Breast epithelium (tissue), 3 donors: ENCODE results near the gene UCP2.

ENCODE experiments used
- CTCF ChIP-seq, 3 donors: fragments of 450-650 bp; IDR thresholded peaks; one replicate each; pipeline ENCODE4 v1.5.1; 2016 to 2017; ENCODE audit warnings: antibody characterized with exemption in 3 of 3, mild to moderate bottlenecking in 3 of 3, moderate library complexity in 3 of 3
- POLR2A ChIP-seq: fragments of 450-650 bp; IDR thresholded peaks from one replicate; pipeline ENCODE4 v1.6.1; 2016; ENCODE audit warnings: antibody characterized with exemption, mild to moderate bottlenecking, moderate library complexity

- TF ChIP-seq CTCF (IDR thresholded peaks at IDR 0.05): no peak
- TF ChIP-seq POLR2A: no peak
Observed at GRCh38 chr11:74006743-74007304, 24.2 kb upstream of the UCP2 start.
